K562 (cell line): ENCODE data around the gene GFOD1. TPM values are rescaled to one million over a fixed set of nuclear protein-coding genes. Genes with fewer than 3 reads are reported as not detected.

Experiments
- DIDO1 ChIP-seq: fragments of 450-650 bp; IDR thresholded peaks from 2 replicates; pipeline ENCODE4 v1.6.1; 2016; ENCODE audit warnings: low read depth, missing biosample characterization, missing genetic modification characterization
- polyA plus RNA-seq, 8 experiments: library from polyadenylated mRNA; depleted of rRNA in 4 of 8; stranded (reverse) in 5 of 8; unstranded in 3 of 8; fragments of >200 nt; fragmentation: Nextera tagmentation in 2 of 8; fragmentation: Illumina TruSeq in 1 of 8; extraction: Ambion mirVana in 2 of 8; extraction: Trizol in 1 of 8; gene quantifications; 2 replicates each; pipeline versions ENCODE4 v1.2.1 to v1.2.3, GENCODE V29; 2011 to 2014; ENCODE audit warnings: inconsistent platforms in 1 of 8, missing spikeins in 1 of 8
- total RNA-seq, 7 experiments: library from RNA; depleted of rRNA in 6 of 7; stranded (reverse); fragments of >200 nt in 6 of 7; fragmentation: Illumina TruSeq in 2 of 7; extraction: Trizol in 2 of 7; gene quantifications; 2 replicates each; pipeline versions ENCODE4 v1.2.1 to v1.2.3, GENCODE V29; 2011 to 2021; ENCODE audit warnings: low replicate concordance in 1 of 7
- TF ChIP-seq, protein P1 (sequence below), 2 experiments: fragments of 450-650 bp; formaldehyde crosslinking in 1 of 2; IDR thresholded peaks; 2 replicates each; pipeline versions ENCODE4 v1.4.0 to v1.6.1; 2014 to 2020; ENCODE audit warnings: mild to moderate bottlenecking in 2 of 2, borderline replicate concordance in 1 of 2, low read depth in 1 of 2

The GFOD1 gene
- total and polyA plus RNA-seq, 9 of the 15 experiments (the other 6 are each of a cell fraction or from before 2014, with no cell fraction given), result 3.8 to 12.0 (median 8.2) TPM

DNA sequence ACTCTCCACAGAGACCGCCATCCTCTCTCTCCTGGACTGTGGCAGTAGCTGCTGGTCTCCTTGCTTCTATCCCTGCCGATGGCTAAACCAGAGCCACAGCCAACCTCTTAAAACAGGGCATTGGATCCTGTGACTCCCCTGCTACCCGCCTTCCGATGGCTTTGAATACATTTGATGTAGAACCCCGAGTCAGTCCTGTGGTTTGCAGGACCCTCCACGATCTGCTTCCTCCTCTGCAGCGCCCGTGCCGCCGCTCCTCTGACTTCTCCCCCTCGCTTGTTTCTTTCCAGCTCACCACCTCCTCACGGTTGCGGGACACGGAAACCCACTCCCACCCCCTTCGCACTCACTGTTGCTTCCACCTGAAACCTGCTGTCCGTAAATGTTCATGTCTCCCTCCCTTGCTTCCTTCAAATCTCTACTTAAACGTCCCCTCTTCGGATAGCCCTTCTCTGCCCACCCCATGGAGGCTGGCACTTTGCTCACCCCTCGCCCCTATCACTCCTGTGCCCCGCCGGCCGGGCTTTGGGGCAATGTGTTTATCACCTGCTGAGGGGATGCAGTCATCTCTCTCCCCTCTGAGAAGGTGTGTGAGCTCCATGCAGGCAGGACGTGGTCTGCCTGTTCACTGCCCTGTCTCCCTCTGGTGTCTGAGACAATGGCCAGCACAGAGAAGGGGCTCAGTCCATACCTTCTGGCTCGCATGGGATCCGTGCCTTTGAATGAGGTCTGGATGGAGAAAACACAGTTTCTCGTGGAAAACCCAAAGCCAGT, 67.8 kb downstream of the GFOD1 start (continued):
- TF ChIP-seq, protein P1, sequence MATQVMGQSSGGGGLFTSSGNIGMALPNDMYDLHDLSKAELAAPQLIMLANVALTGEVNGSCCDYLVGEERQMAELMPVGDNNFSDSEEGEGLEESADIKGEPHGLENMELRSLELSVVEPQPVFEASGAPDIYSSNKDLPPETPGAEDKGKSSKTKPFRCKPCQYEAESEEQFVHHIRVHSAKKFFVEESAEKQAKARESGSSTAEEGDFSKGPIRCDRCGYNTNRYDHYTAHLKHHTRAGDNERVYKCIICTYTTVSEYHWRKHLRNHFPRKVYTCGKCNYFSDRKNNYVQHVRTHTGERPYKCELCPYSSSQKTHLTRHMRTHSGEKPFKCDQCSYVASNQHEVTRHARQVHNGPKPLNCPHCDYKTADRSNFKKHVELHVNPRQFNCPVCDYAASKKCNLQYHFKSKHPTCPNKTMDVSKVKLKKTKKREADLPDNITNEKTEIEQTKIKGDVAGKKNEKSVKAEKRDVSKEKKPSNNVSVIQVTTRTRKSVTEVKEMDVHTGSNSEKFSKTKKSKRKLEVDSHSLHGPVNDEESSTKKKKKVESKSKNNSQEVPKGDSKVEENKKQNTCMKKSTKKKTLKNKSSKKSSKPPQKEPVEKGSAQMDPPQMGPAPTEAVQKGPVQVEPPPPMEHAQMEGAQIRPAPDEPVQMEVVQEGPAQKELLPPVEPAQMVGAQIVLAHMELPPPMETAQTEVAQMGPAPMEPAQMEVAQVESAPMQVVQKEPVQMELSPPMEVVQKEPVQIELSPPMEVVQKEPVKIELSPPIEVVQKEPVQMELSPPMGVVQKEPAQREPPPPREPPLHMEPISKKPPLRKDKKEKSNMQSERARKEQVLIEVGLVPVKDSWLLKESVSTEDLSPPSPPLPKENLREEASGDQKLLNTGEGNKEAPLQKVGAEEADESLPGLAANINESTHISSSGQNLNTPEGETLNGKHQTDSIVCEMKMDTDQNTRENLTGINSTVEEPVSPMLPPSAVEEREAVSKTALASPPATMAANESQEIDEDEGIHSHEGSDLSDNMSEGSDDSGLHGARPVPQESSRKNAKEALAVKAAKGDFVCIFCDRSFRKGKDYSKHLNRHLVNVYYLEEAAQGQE (IDR thresholded peaks at IDR 0.05; ENCODE audit: borderline replicate concordance), result no peak
- TF ChIP-seq, protein P1 (CRISPR knock-in tag; IDR thresholded peaks at IDR 0.05; ENCODE audit: low read depth), result no peak
- TF ChIP-seq DIDO1 (tag), result no peak
